Measurements from ENCODE around the gene FLT1. TPM values are rescaled to one million over a fixed set of nuclear protein-coding genes. Genes with fewer than 3 reads are reported as not detected.

Gene FLT1
- total RNA-seq, 1 donor from 2014 or later: 0.47 TPM

GRCh38 chr13:28533441-28534166 lies 38.7 kb upstream of the FLT1 start:
- H3K27ac Mint-ChIP-seq: no peak overlapping the region
- no peak for TF ChIP-seq EZH2phosphoT487 (IDR thresholded peaks at IDR 0.05)
- no peak for TF ChIP-seq EZH2 (IDR thresholded peaks at IDR 0.05)
- TF ChIP-seq, protein P1, sequence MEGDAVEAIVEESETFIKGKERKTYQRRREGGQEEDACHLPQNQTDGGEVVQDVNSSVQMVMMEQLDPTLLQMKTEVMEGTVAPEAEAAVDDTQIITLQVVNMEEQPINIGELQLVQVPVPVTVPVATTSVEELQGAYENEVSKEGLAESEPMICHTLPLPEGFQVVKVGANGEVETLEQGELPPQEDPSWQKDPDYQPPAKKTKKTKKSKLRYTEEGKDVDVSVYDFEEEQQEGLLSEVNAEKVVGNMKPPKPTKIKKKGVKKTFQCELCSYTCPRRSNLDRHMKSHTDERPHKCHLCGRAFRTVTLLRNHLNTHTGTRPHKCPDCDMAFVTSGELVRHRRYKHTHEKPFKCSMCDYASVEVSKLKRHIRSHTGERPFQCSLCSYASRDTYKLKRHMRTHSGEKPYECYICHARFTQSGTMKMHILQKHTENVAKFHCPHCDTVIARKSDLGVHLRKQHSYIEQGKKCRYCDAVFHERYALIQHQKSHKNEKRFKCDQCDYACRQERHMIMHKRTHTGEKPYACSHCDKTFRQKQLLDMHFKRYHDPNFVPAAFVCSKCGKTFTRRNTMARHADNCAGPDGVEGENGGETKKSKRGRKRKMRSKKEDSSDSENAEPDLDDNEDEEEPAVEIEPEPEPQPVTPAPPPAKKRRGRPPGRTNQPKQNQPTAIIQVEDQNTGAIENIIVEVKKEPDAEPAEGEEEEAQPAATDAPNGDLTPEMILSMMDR (IDR thresholded peaks at IDR 0.05): no peak
- DNase-seq (ENCODE audit: low spot score): no peak
- Histone ChIP-seq H3K36me3 (no peaks in the 10 kb centered on the region), H4K20me1 (ENCODE audit: low read depth) (no peaks in the 10 kb centered on the region), H3K9me3 (ENCODE audit: low read depth) (no peaks in the 10 kb centered on the region), H3K27me3 (peaks cover 61% of the 10 kb centered on the region), H3F3A (ENCODE audit: low read depth) (peaks cover 34% of the 10 kb centered on the region), H3K4me2 (peak overlapping the region; percentile 72), H3K4me3 (no peak overlapping the region), H3K9ac (no peak overlapping the region), H3K79me2 (ENCODE audit: low read depth) (no peaks in the 10 kb centered on the region), H3K27ac (no peak overlapping the region), H2AFZ (replicated peaks) (no peak overlapping the region), H3K4me1 (no peaks in the 10 kb centered on the region)
- H3K4me1 Mint-ChIP-seq: no peaks in the 10 kb centered on the region
- peaks cover 16% of the 10 kb centered on the region for H3K9me3 Mint-ChIP-seq
- H3K36me3 Mint-ChIP-seq: peaks cover 3% of the 10 kb centered on the region
- peaks cover 15% of the 10 kb centered on the region for H3K27me3 Mint-ChIP-seq (ENCODE audit: insufficient read depth, low read depth)
- peak overlapping the region; percentile 86 for H3K4me3 Mint-ChIP-seq

GRCh38 chr13:28533125-28533436 lies 38.2 kb upstream of the FLT1 start:
- no peaks in the 10 kb centered on the region for H3K9me3 ChIP-seq (ENCODE audit: low read depth)
- H3F3A ChIP-seq (ENCODE audit: low read depth): peaks cover 34% of the 10 kb centered on the region
- peak overlapping the region; percentile 97 for H2AFZ ChIP-seq (replicated peaks)
- H3K9me3 Mint-ChIP-seq: peaks cover 12% of the 10 kb centered on the region
- H3K27me3 ChIP-seq: peaks cover 66% of the 10 kb centered on the region
- H3K4me3 Mint-ChIP-seq: peak overlapping the region; percentile 86
- H3K4me1 Mint-ChIP-seq: no peaks in the 10 kb centered on the region
- DNase-seq (ENCODE audit: low spot score): no peak
- H3K4me1 ChIP-seq: no peaks in the 10 kb centered on the region
- peak overlapping the region; percentile 72 for H3K4me2 ChIP-seq
- no peak overlapping the region for H3K27ac Mint-ChIP-seq
- H3K27ac ChIP-seq: no peak overlapping the region
- H3K36me3 Mint-ChIP-seq: peaks cover 3% of the 10 kb centered on the region
- peak; percentile 34 for TF ChIP-seq EZH2 (IDR thresholded peaks at IDR 0.05)
- TF ChIP-seq, protein P1 (IDR thresholded peaks at IDR 0.05): no peak
- TF ChIP-seq EZH2phosphoT487 (IDR thresholded peaks at IDR 0.05): peak; percentile 29
- H4K20me1 ChIP-seq (ENCODE audit: low read depth): no peaks in the 10 kb centered on the region
- H3K36me3 ChIP-seq: no peaks in the 10 kb centered on the region
- peaks cover 15% of the 10 kb centered on the region for H3K27me3 Mint-ChIP-seq (ENCODE audit: insufficient read depth, low read depth)
- peak overlapping the region; percentile 66 for H3K4me3 ChIP-seq
- H3K9ac ChIP-seq: no peak overlapping the region
- no peaks in the 10 kb centered on the region for H3K79me2 ChIP-seq (ENCODE audit: low read depth)

- H3F3A ChIP-seq (ENCODE audit: low read depth): peaks cover 34% of the 10 kb centered on the region
- H3K4me3 ChIP-seq: peak overlapping the region; percentile 66
- Mint-ChIP-seq H3K9me3 (peaks cover 12% of the 10 kb centered on the region), H3K27ac (no peak overlapping the region), H3K4me3 (peak overlapping the region; percentile 86), H3K27me3 (ENCODE audit: insufficient read depth, low read depth) (peaks cover 18% of the 10 kb centered on the region), H3K36me3 (peaks cover 3% of the 10 kb centered on the region), H3K4me1 (no peaks in the 10 kb centered on the region)
- no peaks in the 10 kb centered on the region for H3K9me3 ChIP-seq (ENCODE audit: low read depth)
- H3K4me2 ChIP-seq: peak overlapping the region; percentile 72
- no peak overlapping the region for H3K9ac ChIP-seq
- H2AFZ ChIP-seq (replicated peaks): peak overlapping the region; percentile 97
- DNase-seq (ENCODE audit: low spot score): peak; percentile 70
- no peaks in the 10 kb centered on the region for H3K4me1 ChIP-seq
- H3K36me3 ChIP-seq: no peaks in the 10 kb centered on the region
- no peak overlapping the region for H3K27ac ChIP-seq
- no peaks in the 10 kb centered on the region for H4K20me1 ChIP-seq (ENCODE audit: low read depth)
- peaks cover 68% of the 10 kb centered on the region for H3K27me3 ChIP-seq
- H3K79me2 ChIP-seq (ENCODE audit: low read depth): no peaks in the 10 kb centered on the region
- TF ChIP-seq EZH2phosphoT487 (IDR thresholded peaks at IDR 0.05) (peak; percentile 63), EZH2 (IDR thresholded peaks at IDR 0.05) (peak; percentile 72)
- TF ChIP-seq, protein P1 (IDR thresholded peaks at IDR 0.05): no peak
Observed at GRCh38 chr13:28532388-28533124, 37.6 kb upstream of the FLT1 start.

Measured in neural progenitor cell (in vitro differentiated cells).